Kidney epithelial cell (primary cell): Measurements from ENCODE around the gene XPNPEP2. TPM values are rescaled to one million over a fixed set of nuclear protein-coding genes. Genes with fewer than 3 reads are reported as not detected.

Source experiments
- DNase-seq: peaks from one replicate; pipeline ENCODE4 v3.0.0-alpha.2; 2010; ENCODE audit warnings: low read depth
- H3K27me3 ChIP-seq: 2 replicates; pipeline ENCODE4 v1.6.0; 2011; ENCODE audit warnings: low read length; ENCODE audit not compliant: control insufficient read depth, insufficient read depth
- H3K36me3 ChIP-seq: 2 replicates; pipeline ENCODE4 v1.5.1; 2011; ENCODE audit warnings: low read length; ENCODE audit not compliant: control insufficient read depth, insufficient read depth
- H3K4me3 ChIP-seq: 2 replicates; pipeline ENCODE4 v1.5.1; 2011; ENCODE audit warnings: low read depth, mild to moderate bottlenecking, control low read depth, low read length
- total RNA-seq: library from RNA; depleted of rRNA; stranded (reverse); fragments of >200 nt; gene quantifications from 2 replicates; pipeline ENCODE4 v1.2.3, GENCODE V29; 2015
- TF ChIP-seq, protein P1 (sequence below): IDR thresholded peaks from 2 replicates; pipeline ENCODE4 v1.5.1; 2011; ENCODE audit warnings: mild to moderate bottlenecking, moderate library complexity, low read length, control low read depth, inconsistent platforms; ENCODE audit not compliant: insufficient read depth, poor library complexity, severe bottlenecking

The XPNPEP2 gene
- total RNA-seq, 1 donor from 2014 or later, result not detected

DNA sequence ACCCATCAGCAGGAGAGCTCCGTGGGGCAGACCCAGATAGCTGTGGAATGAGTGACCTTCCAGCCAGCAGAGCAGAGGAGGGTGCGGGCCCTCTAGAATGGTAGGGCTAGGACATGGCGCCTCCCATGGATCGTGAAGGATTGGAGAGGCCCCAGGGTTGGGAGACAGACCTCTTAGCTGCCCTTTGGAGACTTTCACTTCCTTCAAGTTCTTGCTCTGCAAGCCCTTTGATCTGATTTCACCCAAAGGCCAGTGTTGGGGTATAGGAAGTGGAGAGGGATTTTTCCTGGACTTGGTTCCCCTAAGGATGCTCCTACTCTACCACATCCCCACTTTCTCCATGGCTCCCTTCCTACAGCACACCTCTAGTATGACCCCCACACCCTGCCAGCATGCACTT is 43.9 kb downstream of the XPNPEP2 start:
- no peaks in the 10 kb centered on the region for H3K36me3 ChIP-seq
- H3K27me3 ChIP-seq, result no peaks in the 10 kb centered on the region
- no peak overlapping the region for H3K4me3 ChIP-seq
- no peak for DNase-seq
- TF ChIP-seq, protein P1, sequence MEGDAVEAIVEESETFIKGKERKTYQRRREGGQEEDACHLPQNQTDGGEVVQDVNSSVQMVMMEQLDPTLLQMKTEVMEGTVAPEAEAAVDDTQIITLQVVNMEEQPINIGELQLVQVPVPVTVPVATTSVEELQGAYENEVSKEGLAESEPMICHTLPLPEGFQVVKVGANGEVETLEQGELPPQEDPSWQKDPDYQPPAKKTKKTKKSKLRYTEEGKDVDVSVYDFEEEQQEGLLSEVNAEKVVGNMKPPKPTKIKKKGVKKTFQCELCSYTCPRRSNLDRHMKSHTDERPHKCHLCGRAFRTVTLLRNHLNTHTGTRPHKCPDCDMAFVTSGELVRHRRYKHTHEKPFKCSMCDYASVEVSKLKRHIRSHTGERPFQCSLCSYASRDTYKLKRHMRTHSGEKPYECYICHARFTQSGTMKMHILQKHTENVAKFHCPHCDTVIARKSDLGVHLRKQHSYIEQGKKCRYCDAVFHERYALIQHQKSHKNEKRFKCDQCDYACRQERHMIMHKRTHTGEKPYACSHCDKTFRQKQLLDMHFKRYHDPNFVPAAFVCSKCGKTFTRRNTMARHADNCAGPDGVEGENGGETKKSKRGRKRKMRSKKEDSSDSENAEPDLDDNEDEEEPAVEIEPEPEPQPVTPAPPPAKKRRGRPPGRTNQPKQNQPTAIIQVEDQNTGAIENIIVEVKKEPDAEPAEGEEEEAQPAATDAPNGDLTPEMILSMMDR, result no peak

DNA sequence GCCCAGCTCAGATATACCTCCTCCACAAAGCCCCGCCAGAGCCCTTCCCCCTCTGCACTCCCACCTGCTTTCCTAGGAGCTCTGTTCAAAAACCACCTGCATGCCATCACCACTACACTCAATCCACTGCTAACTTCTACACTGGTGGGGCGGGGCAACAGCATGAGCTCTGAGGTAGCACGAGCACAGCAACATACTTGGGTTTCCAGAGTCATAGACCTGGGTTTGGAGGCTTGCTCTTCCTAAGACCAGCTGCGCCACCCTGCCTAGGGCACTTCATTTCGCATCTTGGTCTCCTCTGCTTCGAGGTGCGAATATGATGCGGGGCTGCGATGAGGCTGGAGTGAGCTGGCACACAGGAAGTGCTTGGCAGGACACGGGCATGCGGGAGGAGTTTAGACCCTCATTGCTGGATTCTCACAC is 44.5 kb downstream of the XPNPEP2 start:
- DNase-seq, result no peak
- Histone ChIP-seq H3K36me3 (no peaks in the 10 kb centered on the region), H3K4me3 (no peak overlapping the region), H3K27me3 (no peaks in the 10 kb centered on the region)
- TF ChIP-seq, protein P1, result no peak

DNA sequence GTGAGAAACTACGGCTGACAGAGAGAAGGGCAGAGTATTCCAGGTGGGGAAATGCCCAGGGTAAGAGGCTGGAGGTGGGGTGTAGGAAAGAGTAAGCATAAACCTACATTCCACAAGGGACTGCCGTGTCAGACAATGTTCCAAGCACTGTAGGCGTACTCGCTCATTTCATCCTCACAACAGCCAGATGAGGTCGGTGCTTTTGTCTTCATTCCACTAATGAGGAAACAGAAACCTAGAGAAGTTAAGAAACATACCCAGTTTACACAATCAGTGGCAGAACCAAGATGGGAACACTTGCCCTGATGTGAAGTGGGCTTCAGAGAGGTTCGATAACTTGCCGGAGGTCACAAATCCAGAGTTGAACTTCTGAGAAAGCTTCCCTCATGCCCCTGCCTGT is 45.6 kb downstream of the XPNPEP2 start:
- no peak for DNase-seq
- Histone ChIP-seq H3K36me3 (no peaks in the 10 kb centered on the region), H3K4me3 (no peak overlapping the region), H3K27me3 (no peaks in the 10 kb centered on the region)
- TF ChIP-seq, protein P1, result no peak

DNA sequence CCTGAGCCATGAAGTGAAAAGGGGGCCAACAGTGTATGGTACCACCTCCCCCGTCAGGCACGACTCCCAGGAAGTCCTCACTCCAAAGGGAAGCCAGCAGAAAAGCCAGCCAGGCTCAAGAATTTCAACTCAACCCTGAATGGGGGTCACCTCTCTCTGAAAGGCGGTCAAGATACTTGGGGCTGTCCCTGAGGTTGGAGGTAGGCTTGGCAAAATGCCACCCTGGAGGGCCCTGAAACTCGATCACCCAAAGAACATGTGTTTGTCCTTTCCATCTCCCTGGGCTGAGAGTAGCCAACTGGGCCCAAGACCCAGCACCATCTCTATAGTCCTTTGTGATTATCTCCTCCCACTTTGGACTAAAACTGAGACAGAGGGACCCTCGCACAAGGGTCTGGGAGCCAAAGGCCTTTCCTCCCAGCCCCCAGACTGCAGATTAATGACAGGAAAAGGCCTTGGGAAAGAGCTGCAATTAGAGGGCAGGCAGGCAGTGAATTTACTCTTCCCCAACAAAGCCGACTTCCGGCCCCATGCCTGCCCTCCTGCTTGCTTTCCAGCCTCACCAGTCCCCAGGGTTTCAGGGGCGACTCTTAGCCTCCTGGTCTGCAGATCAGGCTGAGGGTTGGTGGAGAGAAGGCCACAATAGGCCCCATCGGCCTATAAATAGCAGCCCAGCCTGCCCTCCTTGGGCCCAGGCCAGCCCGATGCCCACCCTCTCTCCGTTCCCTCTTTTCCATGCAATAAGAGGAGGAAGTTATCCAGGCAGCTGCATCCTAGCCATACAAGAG is 46.6 kb downstream of the XPNPEP2 start:
- Histone ChIP-seq H3K4me3 (no peak overlapping the region), H3K27me3 (no peaks in the 10 kb centered on the region), H3K36me3 (no peaks in the 10 kb centered on the region)
- DNase-seq, result no peak
- TF ChIP-seq, protein P1, result no peak

DNA sequence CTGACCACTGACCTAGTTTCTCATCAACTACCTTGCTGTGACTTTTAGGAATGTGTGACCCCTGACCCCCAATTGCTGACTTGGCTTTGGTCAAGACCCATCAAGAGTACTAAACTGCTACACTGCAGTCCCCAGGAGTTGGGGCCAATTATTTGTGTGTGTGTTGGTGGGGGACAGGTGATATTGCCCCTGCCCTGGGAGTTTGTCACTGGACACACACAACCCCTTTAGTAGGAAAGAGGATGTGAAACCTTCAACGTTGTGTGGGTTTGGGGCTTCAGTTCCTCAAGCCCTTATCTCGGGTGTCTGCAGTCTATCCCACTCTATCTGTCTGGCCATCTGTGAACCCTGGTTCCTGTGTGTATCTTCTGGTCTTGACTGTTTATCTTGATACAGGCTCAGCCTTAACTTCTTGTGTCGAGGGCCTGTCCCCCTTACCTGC is 47.5 kb downstream of the XPNPEP2 start:
- Histone ChIP-seq H3K36me3 (no peaks in the 10 kb centered on the region), H3K27me3 (no peaks in the 10 kb centered on the region), H3K4me3 (no peak overlapping the region)
- no peak for DNase-seq
- TF ChIP-seq, protein P1, result no peak
